Measurements from ENCODE around the gene PTPRT.

PTPRT gene

GRCh38 chr20:42886801-42887200, 302.9 kb downstream of the PTPRT start:
- H3K79me2 ChIP-seq (ENCODE audit: low read length), result no peaks in the 10 kb centered on the region
- no peak overlapping the region for H2AFZ ChIP-seq (ENCODE audit: low read length)
- no peaks in the 10 kb centered on the region for H3K9me3 ChIP-seq (replicated peaks; ENCODE audit: insufficient read depth, low read length)
- no peak overlapping the region for H3K9ac ChIP-seq (ENCODE audit: low read length)
- DNase-seq, result no peak
- no peaks in the 10 kb centered on the region for H4K20me1 ChIP-seq (ENCODE audit: insufficient read depth, low read length)
- H3F3A ChIP-seq (ENCODE audit: insufficient read depth, low read length), result no peaks in the 10 kb centered on the region
- no peaks in the 10 kb centered on the region for H3K27me3 ChIP-seq (replicated peaks; ENCODE audit: insufficient read depth, low read length)
- H3K4me3 ChIP-seq (ENCODE audit: low read length), result no peak overlapping the region
- H3K36me3 ChIP-seq (replicated peaks; ENCODE audit: insufficient read depth, low read length), result no peaks in the 10 kb centered on the region
- no peaks in the 10 kb centered on the region for H3K9me2 ChIP-seq (replicated peaks; ENCODE audit: insufficient read depth, low read length)
- H3K27ac ChIP-seq (ENCODE audit: low read length), result no peak overlapping the region
- no peak overlapping the region for H3K4me2 ChIP-seq (ENCODE audit: low read depth, low read length)
- TF ChIP-seq EZH2phosphoT487 (IDR thresholded peaks at IDR 0.05; ENCODE audit: low read length) (no peak), CTCF (IDR thresholded peaks at IDR 0.05; ENCODE audit: low read length) (no peak), EZH2 (optimal IDR thresholded peaks at IDR 0.05; ENCODE audit: low read depth, low read length) (no peak)
- H3K4me1 ChIP-seq (ENCODE audit: low read length), result no peaks in the 10 kb centered on the region

GRCh38 chr20:42886046-42886445, 303.7 kb downstream of the PTPRT start:
- Histone ChIP-seq H3K27me3 (replicated peaks; ENCODE audit: insufficient read depth, low read length) (no peaks in the 10 kb centered on the region), H3K4me2 (ENCODE audit: low read depth, low read length) (no peak overlapping the region), H3K36me3 (replicated peaks; ENCODE audit: insufficient read depth, low read length) (no peaks in the 10 kb centered on the region), H3K9me3 (replicated peaks; ENCODE audit: insufficient read depth, low read length) (no peaks in the 10 kb centered on the region), H3K4me1 (ENCODE audit: low read length) (no peaks in the 10 kb centered on the region), H3K4me3 (ENCODE audit: low read length) (no peak overlapping the region), H3K9ac (ENCODE audit: low read length) (no peak overlapping the region), H3F3A (ENCODE audit: insufficient read depth, low read length) (no peaks in the 10 kb centered on the region), H2AFZ (ENCODE audit: low read length) (no peak overlapping the region), H3K79me2 (ENCODE audit: low read length) (no peaks in the 10 kb centered on the region), H4K20me1 (ENCODE audit: insufficient read depth, low read length) (no peaks in the 10 kb centered on the region), H3K27ac (ENCODE audit: low read length) (no peak overlapping the region), H3K9me2 (replicated peaks; ENCODE audit: insufficient read depth, low read length) (no peaks in the 10 kb centered on the region)
- DNase-seq, result no peak
- TF ChIP-seq EZH2 (optimal IDR thresholded peaks at IDR 0.05; ENCODE audit: low read depth, low read length), result no peak
- TF ChIP-seq EZH2phosphoT487 (IDR thresholded peaks at IDR 0.05; ENCODE audit: low read length), result no peak
- no peak for TF ChIP-seq CTCF (IDR thresholded peaks at IDR 0.05; ENCODE audit: low read length)

- no peak for DNase-seq
- Histone ChIP-seq H3K9me2 (replicated peaks; ENCODE audit: insufficient read depth, low read length) (no peaks in the 10 kb centered on the region), H3K79me2 (ENCODE audit: low read length) (no peaks in the 10 kb centered on the region), H3K9ac (ENCODE audit: low read length) (no peak overlapping the region), H3K4me1 (ENCODE audit: low read length) (no peaks in the 10 kb centered on the region), H3K36me3 (replicated peaks; ENCODE audit: insufficient read depth, low read length) (no peaks in the 10 kb centered on the region), H3K27me3 (replicated peaks; ENCODE audit: insufficient read depth, low read length) (no peaks in the 10 kb centered on the region), H3K9me3 (replicated peaks; ENCODE audit: insufficient read depth, low read length) (no peaks in the 10 kb centered on the region), H3K4me2 (ENCODE audit: low read depth, low read length) (no peak overlapping the region), H3F3A (ENCODE audit: insufficient read depth, low read length) (no peaks in the 10 kb centered on the region), H2AFZ (ENCODE audit: low read length) (no peak overlapping the region), H3K27ac (ENCODE audit: low read length) (no peak overlapping the region), H3K4me3 (ENCODE audit: low read length) (no peak overlapping the region), H4K20me1 (ENCODE audit: insufficient read depth, low read length) (no peaks in the 10 kb centered on the region)
- TF ChIP-seq CTCF (IDR thresholded peaks at IDR 0.05; ENCODE audit: low read length), result no peak
Observed at GRCh38 chr20:42875581-42875980, 314.1 kb downstream of the PTPRT start.

Data from MM.1S (cell line).